CD4-positive, alpha-beta T cell (primary cell): ENCODE measurements around the gene VPS4B. TPM values are rescaled to one million over a fixed set of nuclear protein-coding genes. Genes with fewer than 3 reads are reported as not detected.
"Not testable (repeated sequence)": the region's sequence is repeated elsewhere in the genome, so short reads cannot be mapped to it uniquely, and the experiment has no call there.

Source experiments
- ATAC-seq: fragments of 200-7000 bp; cut with Tn5 transposase; one replicate; pipeline ENCODE4 v1.10.0; 2022; ENCODE audit warnings: mild to moderate bottlenecking; ENCODE audit not compliant: poor library complexity
- CTCF ChIA-PET: fragments of 350-600 bp; sonication (Branson Sonifier 250); formaldehyde crosslinking; loops from one replicate; lab custom pipeline; 2021; ENCODE audit warnings: antibody characterized with exemption, inconsistent platforms; lab: Charles Lee
- POLR2A ChIA-PET: fragments of 350-600 bp; sonication (Branson Sonifier 250); formaldehyde crosslinking; loops from one replicate; lab custom pipeline; 2021; ENCODE audit warnings: antibody characterized with exemption, inconsistent platforms; lab: Charles Lee
- DNase-seq, 14 experiments: peaks; one replicate each; pipeline ENCODE4 v3.0.0-alpha.2; 2013 to 2020; ENCODE audit warnings: mixed read lengths in 2 of 14
- H3K27ac ChIP-seq, 2 donors: one replicate each; pipeline versions ENCODE4 v1.5.1 to v1.7.0; 2013; ENCODE audit warnings: low read length in 2 of 2, low read depth in 1 of 2, mild to moderate bottlenecking in 1 of 2
- H3K27me3 ChIP-seq, 2 experiments: 1 replicate in 1 of 2; 2 replicates in 1 of 2; pipeline versions ENCODE4 v1.6.1 to v1.7.0; 2013; ENCODE audit warnings: low read length in 2 of 2, control low read depth in 1 of 2, mild to moderate bottlenecking in 1 of 2, moderate library complexity in 1 of 2; ENCODE audit not compliant: insufficient read depth in 2 of 2, control insufficient read depth in 1 of 2
- H3K36me3 ChIP-seq: one replicate; pipeline ENCODE4 v1.6.1; 2013; ENCODE audit warnings: low read length, control low read depth; ENCODE audit not compliant: insufficient read depth
- H3K4me1 ChIP-seq: one replicate; pipeline ENCODE4 v1.6.1; 2013; ENCODE audit warnings: low read length, control low read depth; ENCODE audit not compliant: insufficient read depth
- H3K4me3 ChIP-seq: one replicate; pipeline ENCODE4 v1.5.1; 2013; ENCODE audit warnings: mild to moderate bottlenecking, low read length, moderate library complexity
- H3K9me3 ChIP-seq, 2 experiments: 1 replicate in 1 of 2; 2 replicates in 1 of 2; pipeline versions ENCODE4 v1.6.1 to v1.7.0; 2013; ENCODE audit warnings: low read length in 2 of 2, mild to moderate bottlenecking in 2 of 2, control low read depth in 1 of 2, moderate library complexity in 1 of 2; ENCODE audit not compliant: control insufficient read depth in 1 of 2, insufficient read depth in 1 of 2
- H3K27ac Mint-ChIP-seq: one replicate; pipeline ENCODE4 v1.8.0; 2020; ENCODE audit warnings: mixed read lengths
- H3K27me3 Mint-ChIP-seq: one replicate; pipeline ENCODE4 v1.8.0; 2021; ENCODE audit warnings: mixed read lengths
- H3K36me3 Mint-ChIP-seq: one replicate; pipeline ENCODE4 v1.8.0; 2021; ENCODE audit warnings: low read depth, mixed read lengths
- H3K4me1 Mint-ChIP-seq: one replicate; pipeline ENCODE4 v1.8.0; 2021; ENCODE audit warnings: low read depth, mixed read lengths
- H3K4me3 Mint-ChIP-seq: one replicate; pipeline ENCODE4 v1.8.0; 2020; ENCODE audit warnings: mild to moderate bottlenecking, mixed read lengths
- H3K9me3 Mint-ChIP-seq: one replicate; pipeline ENCODE4 v1.8.0; 2020; ENCODE audit warnings: mixed read lengths
- CTCF ChIP-seq: fragments of 200-600 bp; IDR thresholded peaks from one replicate; pipeline ENCODE4 v1.8.0; 2022; ENCODE audit warnings: antibody characterized with exemption, mild to moderate bottlenecking
- intact Hi-C, 2 experiments: fragments of 100-400 bp; cut with DNase I in 1 of 2; cut with micrococcal nuclease in 1 of 2; formaldehyde crosslinking; loops; one replicate each; pipeline versions ENCODE4 v1.15.1 to v1.9.0; 2023 to 2025; cut with DNase I, micrococcal nuclease
- total RNA-seq, 174 experiments: library from RNA in 2 of 174; stranded (reverse) in 2 of 174; gene quantifications; one replicate each; pipeline ENCODE4 v1.2.3 and lab custom pipeline; 2021 to 2026

Gene VPS4B
- total RNA-seq, 2 experiments from 2014 or later, result 46.0 to 50.8 TPM

- Mint-ChIP-seq H3K4me1 (peaks cover 56% of the 10 kb centered on the region), H3K9me3 (no peaks in the 10 kb centered on the region)
- no peaks in the 10 kb centered on the region for H3K9me3 ChIP-seq
These were observed 56.4 kb downstream of the VPS4B start for GRCh38 chr18:63365876-63366212.

GRCh38 chr18:63363951-63364350 is 58.3 kb downstream of the VPS4B start:
- Mint-ChIP-seq H3K27ac (peak overlapping the region; percentile 37), H3K36me3 (peaks cover 54% of the 10 kb centered on the region), H3K9me3 (no peaks in the 10 kb centered on the region), H3K4me1 (peaks cover 44% of the 10 kb centered on the region), H3K27me3 (no peaks in the 10 kb centered on the region), H3K4me3 (peak overlapping the region; percentile 46)
- no peaks in the 10 kb centered on the region for H3K9me3 ChIP-seq
- ChIA-PET CTCF (no interaction called here), POLR2A (interaction anchor here (0.6 to 2.8 kb wide), 6 partner anchors 13 to 841 kb away, joined by 3 to 25 read pairs (median 3); partner anchors contain the start of genes PHLPP1, VPS4B and ZCCHC2)
- no peak overlapping the region for H3K27ac ChIP-seq
- peaks cover 30% of the 10 kb centered on the region for H3K36me3 ChIP-seq
- intact Hi-C loops, result no loop called here
- ATAC-seq, result peak; percentile 15
- peaks cover 33% of the 10 kb centered on the region for H3K4me1 ChIP-seq
- TF ChIP-seq CTCF, result no peak
- no peaks in the 10 kb centered on the region for H3K27me3 ChIP-seq
- H3K4me3 ChIP-seq, result no peak overlapping the region
- DNase-seq, result peak in 10 of 14 experiments; percentile 9 to 81 (median 38)

More at GRCh38 chr18:63365876-63366212, 56.4 kb downstream of the VPS4B start:
- Mint-ChIP-seq H3K27ac (peak overlapping the region; percentile 91), H3K36me3 (peaks cover 40% of the 10 kb centered on the region), H3K27me3 (no peaks in the 10 kb centered on the region), H3K4me3 (peak overlapping the region; percentile 94)
- peaks cover 16% of the 10 kb centered on the region for H3K36me3 ChIP-seq
- intact Hi-C loops, result loop anchor here (2.0 to 5.0 kb wide), 6 partner anchors 41 to 1179 kb away; partner anchors contain the start of genes BCL2 (in 1 of the 2), PHLPP1 (in 1 of the 2), PIGN (in 1 of the 2) and RELCH (in 1 of the 2)
- H3K4me1 ChIP-seq, result peaks cover 33% of the 10 kb centered on the region
- no peaks in the 10 kb centered on the region for H3K27me3 ChIP-seq
- ATAC-seq (no peak), DNase-seq (peak in 4 of 14 experiments; percentile 1 to 27 (median 20))
- H3K27ac ChIP-seq, result no peak overlapping the region
- TF ChIP-seq CTCF, result no peak
- ChIA-PET CTCF (interaction anchor here (1.0 kb wide), 1 partner anchor 29 kb away, joined by 4 read pairs; no protein-coding TSS in a partner anchor), POLR2A (interaction anchor here (0.6 to 3.7 kb wide), 11 partner anchors 9 to 843 kb away, joined by 3 to 46 read pairs (median 4); partner anchors contain the start of genes VPS4B and ZCCHC2)
- H3K4me3 ChIP-seq, result peak overlapping the region; percentile 94

- H3K27me3 ChIP-seq, H3K27me3 Mint-ChIP-seq, H3K9me3 Mint-ChIP-seq, H3K27ac ChIP-seq, H3K9me3 ChIP-seq, H3K4me3 ChIP-seq, ATAC-seq, intact Hi-C loops, H3K4me3 Mint-ChIP-seq, CTCF ChIA-PET, DNase-seq: not testable (repeated sequence)
- Mint-ChIP-seq H3K27ac (peak overlapping the region; percentile 37), H3K4me1 (peaks cover 39% of the 10 kb centered on the region), H3K36me3 (peaks cover 50% of the 10 kb centered on the region)
- peaks cover 30% of the 10 kb centered on the region for H3K36me3 ChIP-seq
- peaks cover 33% of the 10 kb centered on the region for H3K4me1 ChIP-seq
- POLR2A ChIA-PET, result interaction anchor here (0.6 to 2.8 kb wide), 6 partner anchors 14 to 841 kb away, joined by 3 to 25 read pairs (median 3); partner anchors contain the start of genes PHLPP1, VPS4B and ZCCHC2
These were observed 58.9 kb downstream of the VPS4B start for GRCh38 chr18:63363420-63363819.
